Naive thymus-derived CD4-positive, alpha-beta T cell (primary cell): ENCODE measurements around the gene AQP6. TPM values are rescaled to one million over a fixed set of nuclear protein-coding genes. Genes with fewer than 3 reads are reported as not detected.
A peak's percentile ranks its signal among the peaks of the same experiment; 100 is the strongest.
"Not testable (repeated sequence)": the region's sequence is repeated elsewhere in the genome, so short reads cannot be mapped to it uniquely, and the experiment has no call there.

ENCODE experiments used
- ATAC-seq: fragments of 150-1000 bp; cut with Tn5 transposase; 2 replicates; pipeline ENCODE4 v1.10.0; 2021; ENCODE audit warnings: mild to moderate bottlenecking, moderate library complexity
- CTCF ChIA-PET: fragments of 350-600 bp; sonication (Branson Sonifier 250); formaldehyde crosslinking; loops from one replicate; lab custom pipeline; 2021; ENCODE audit warnings: antibody characterized with exemption; lab: Charles Lee
- POLR2A ChIA-PET: fragments of 350-600 bp; sonication (Branson Sonifier 250); formaldehyde crosslinking; loops from one replicate; lab custom pipeline; 2021; ENCODE audit warnings: antibody characterized with exemption, inconsistent platforms; lab: Charles Lee
- DNase-seq, 9 donors: peaks; one replicate each; pipeline versions ENCODE4 v3.0.0 to v3.0.0-alpha.2; 2020 to 2022; ENCODE audit warnings: mixed read lengths in 1 of 9
- H3K27ac ChIP-seq: one replicate; pipeline ENCODE4 v1.7.0; 2013; ENCODE audit warnings: mild to moderate bottlenecking, low read depth, low read length, moderate library complexity
- H3K27me3 ChIP-seq, 2 donors: one replicate each; pipeline ENCODE4 v1.7.0; 2013; ENCODE audit warnings: low read length in 2 of 2, mild to moderate bottlenecking in 2 of 2, moderate library complexity in 2 of 2; ENCODE audit not compliant: control insufficient read depth in 2 of 2, insufficient read depth in 2 of 2
- H3K36me3 ChIP-seq, 3 experiments: 1 replicate in 2 of 3; 2 replicates in 1 of 3; pipeline ENCODE4 v1.7.0; 2013; ENCODE audit warnings: low read length in 3 of 3, mild to moderate bottlenecking in 3 of 3, moderate library complexity in 1 of 3; ENCODE audit not compliant: insufficient read depth in 3 of 3, control insufficient read depth in 2 of 3
- H3K4me1 ChIP-seq, 2 donors: one replicate each; pipeline ENCODE4 v1.7.0; 2013; ENCODE audit warnings: low read length in 2 of 2, mild to moderate bottlenecking in 2 of 2, moderate library complexity in 1 of 2; ENCODE audit not compliant: control insufficient read depth in 2 of 2, insufficient read depth in 2 of 2
- H3K4me3 ChIP-seq: 2 replicates; pipeline ENCODE4 v1.7.0; 2013; ENCODE audit warnings: mild to moderate bottlenecking, low read length
- H3K9me3 ChIP-seq, 3 experiments: 1 replicate in 2 of 3; 2 replicates in 1 of 3; pipeline ENCODE4 v1.7.0; 2013; ENCODE audit warnings: low read length in 3 of 3; ENCODE audit not compliant: control insufficient read depth in 2 of 3
- H3K27ac Mint-ChIP-seq, 9 donors: one replicate each; pipeline ENCODE4 v1.8.0; 2020 to 2022; ENCODE audit warnings: mixed read lengths in 9 of 9, mild to moderate bottlenecking in 8 of 9, moderate library complexity in 5 of 9, inconsistent platforms in 2 of 9
- H3K27me3 Mint-ChIP-seq, 5 donors: one replicate each; pipeline ENCODE4 v1.8.0; 2021 to 2022; ENCODE audit warnings: mixed read lengths in 5 of 5, mild to moderate bottlenecking in 1 of 5
- H3K36me3 Mint-ChIP-seq, 5 donors: one replicate each; pipeline ENCODE4 v1.8.0; 2020 to 2022; ENCODE audit warnings: mixed read lengths in 5 of 5, mild to moderate bottlenecking in 3 of 5, inconsistent platforms in 1 of 5
- H3K4me1 Mint-ChIP-seq, 7 donors: one replicate each; pipeline ENCODE4 v1.8.0; 2020 to 2022; ENCODE audit warnings: mixed read lengths in 7 of 7, mild to moderate bottlenecking in 3 of 7, inconsistent platforms in 1 of 7
- H3K4me3 Mint-ChIP-seq, 10 donors: one replicate each; pipeline ENCODE4 v1.8.0; 2020 to 2022; ENCODE audit warnings: mild to moderate bottlenecking in 10 of 10, mixed read lengths in 10 of 10, moderate library complexity in 6 of 10, inconsistent platforms in 2 of 10
- H3K9me3 Mint-ChIP-seq, 11 donors: one replicate each; pipeline ENCODE4 v1.8.0; 2020 to 2022; ENCODE audit warnings: mixed read lengths in 11 of 11, mild to moderate bottlenecking in 4 of 11, inconsistent platforms in 1 of 11, moderate library complexity in 1 of 11
- intact Hi-C, 2 donors: fragments of 100-400 bp; cut with micrococcal nuclease; formaldehyde crosslinking; loops; one replicate each; pipeline ENCODE4 v1.15.1; 2023
- polyA plus RNA-seq, 2 donors: library from polyadenylated mRNA; unstranded; fragments of 300-500 nt; fragmentation: Illumina TruSeq; gene quantifications; one replicate each; pipeline ENCODE4 v1.2.3, GENCODE V29; 2021
- total RNA-seq, 6 experiments: library from RNA in 5 of 6; stranded (reverse) in 5 of 6; gene quantifications; 1 replicate in 5 of 6; 2 replicates in 1 of 6; pipeline ENCODE4 v1.2.3 and lab custom pipeline; 2021 to 2026

Gene AQP6
- total and polyA plus RNA-seq, 7 experiments from 2014 or later, result not detected

DNA sequence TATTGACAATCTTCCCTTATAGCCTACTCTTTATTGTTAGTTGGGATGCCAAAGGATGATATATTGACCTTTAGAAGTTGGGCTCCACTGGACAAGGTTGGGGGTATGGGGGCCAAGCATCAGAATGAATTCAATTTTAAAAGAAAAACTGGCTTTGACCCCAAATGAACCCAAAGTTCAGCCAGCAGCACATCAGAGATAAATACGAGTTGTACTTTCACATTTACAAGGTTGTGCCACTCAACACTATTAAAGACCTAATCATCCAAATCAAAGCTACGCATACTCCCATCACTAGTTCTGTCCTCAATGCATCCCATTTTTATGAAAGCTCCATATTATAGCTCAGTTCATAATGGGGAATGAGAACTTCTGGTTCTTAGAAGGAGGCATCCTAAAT, 16.7 kb downstream of the AQP6 start:
- H3K4me3 Mint-ChIP-seq, POLR2A ChIA-PET, H3K27ac ChIP-seq, intact Hi-C loops, H3K4me1 ChIP-seq, H3K9me3 Mint-ChIP-seq, H3K36me3 ChIP-seq, H3K27me3 Mint-ChIP-seq, H3K27ac Mint-ChIP-seq, H3K4me3 ChIP-seq, DNase-seq, H3K9me3 ChIP-seq, H3K4me1 Mint-ChIP-seq, ATAC-seq, H3K27me3 ChIP-seq, CTCF ChIA-PET: not testable (repeated sequence)
- peaks cover 5 to 29% (median 17%) of the 10 kb centered on the region in 5 donors for H3K36me3 Mint-ChIP-seq

DNA sequence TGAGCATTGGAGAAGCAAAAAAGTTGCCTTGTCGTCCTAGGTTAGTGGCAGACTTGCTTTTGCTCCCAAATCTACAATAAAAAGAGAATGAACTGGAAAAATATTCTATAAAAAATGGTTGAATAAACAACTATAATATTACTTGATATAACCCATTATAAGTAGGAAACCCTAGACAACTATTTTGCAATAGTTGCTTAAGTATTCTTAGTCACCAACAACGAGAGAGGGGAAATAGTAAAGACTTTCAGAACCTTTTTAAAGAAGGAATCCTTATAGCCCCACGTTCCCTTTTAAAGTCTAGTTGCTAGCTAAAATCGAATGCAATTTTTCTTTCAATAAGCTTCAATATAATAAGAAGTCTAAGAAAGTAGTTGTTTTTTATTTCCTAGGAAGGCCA, 17.5 kb downstream of the AQP6 start:
- intact Hi-C loops, result no loop called here
- Mint-ChIP-seq H3K27me3 (no peaks in the 10 kb centered on the region), H3K4me1 (peaks cover 0 to 6% (median 0%) of the 10 kb centered on the region in 7 donors), H3K4me3 (no peak overlapping the region), H3K27ac (no peak overlapping the region), H3K9me3 (no peaks in the 10 kb centered on the region), H3K36me3 (peaks cover 5 to 33% (median 24%) of the 10 kb centered on the region in 5 donors)
- CTCF ChIA-PET, result no interaction called here
- peaks cover 0 to 11% (median 0%) of the 10 kb centered on the region in 3 experiments for H3K36me3 ChIP-seq
- POLR2A ChIA-PET, result no interaction called here
- ATAC-seq (no peak), DNase-seq (no peak)
- no peak overlapping the region for H3K27ac ChIP-seq
- no peaks in the 10 kb centered on the region for H3K4me1 ChIP-seq
- no peaks in the 10 kb centered on the region for H3K27me3 ChIP-seq
- H3K4me3 ChIP-seq, result no peak overlapping the region
- H3K9me3 ChIP-seq, result no peaks in the 10 kb centered on the region

GRCh38 chr12:49998453-49998852, 25.7 kb downstream of the AQP6 start:
- intact Hi-C loops, result no loop called here
- DNase-seq, result no peak
- no peak overlapping the region for H3K27ac Mint-ChIP-seq
- Histone ChIP-seq H3K27ac (no peak overlapping the region), H3K27me3 (no peaks in the 10 kb centered on the region), H3K4me1 (no peaks in the 10 kb centered on the region), H3K4me3 (no peak overlapping the region), H3K9me3 (no peaks in the 10 kb centered on the region), H3K36me3 (peaks cover 0 to 17% (median 3%) of the 10 kb centered on the region in 3 experiments)
- no peak for ATAC-seq
- H3K36me3 Mint-ChIP-seq, result peaks cover 10 to 32% (median 28%) of the 10 kb centered on the region in 5 donors
- CTCF ChIA-PET, result no interaction called here
- H3K4me3 Mint-ChIP-seq, result no peak overlapping the region
- H3K4me1 Mint-ChIP-seq, result peaks cover 0 to 2% (median 0%) of the 10 kb centered on the region in 7 donors
- H3K27me3 Mint-ChIP-seq, result no peaks in the 10 kb centered on the region
- POLR2A ChIA-PET, result no interaction called here
- H3K9me3 Mint-ChIP-seq, result no peaks in the 10 kb centered on the region

GRCh38 chr12:50003595-50003994, 30.8 kb downstream of the AQP6 start:
- Histone ChIP-seq H3K27me3 (no peaks in the 10 kb centered on the region), H3K36me3 (peaks cover 0 to 6% (median 3%) of the 10 kb centered on the region in 3 experiments), H3K9me3 (no peaks in the 10 kb centered on the region), H3K4me3 (no peak overlapping the region), H3K4me1 (no peaks in the 10 kb centered on the region), H3K27ac (no peak overlapping the region)
- intact Hi-C loops, result no loop called here
- H3K4me3 Mint-ChIP-seq, result no peak overlapping the region
- DNase-seq, result no peak
- no peak for ATAC-seq
- H3K9me3 Mint-ChIP-seq, result no peaks in the 10 kb centered on the region
- peaks cover 5 to 19% (median 16%) of the 10 kb centered on the region in 5 donors for H3K36me3 Mint-ChIP-seq
- H3K27me3 Mint-ChIP-seq, result no peaks in the 10 kb centered on the region
- CTCF ChIA-PET, result interaction anchor here (2.1 kb wide), 1 partner anchor 37 kb away, joined by 8 read pairs; no protein-coding TSS in a partner anchor
- peaks cover 0 to 7% (median 0%) of the 10 kb centered on the region in 7 donors for H3K4me1 Mint-ChIP-seq
- POLR2A ChIA-PET, result no interaction called here
- no peak overlapping the region for H3K27ac Mint-ChIP-seq

GRCh38 chr12:50004696-50005095, 31.9 kb downstream of the AQP6 start:
- Histone ChIP-seq H3K36me3 (peaks cover 0 to 6% (median 3%) of the 10 kb centered on the region in 3 experiments), H3K27me3 (no peaks in the 10 kb centered on the region), H3K4me1 (no peaks in the 10 kb centered on the region), H3K4me3 (no peak overlapping the region), H3K9me3 (no peaks in the 10 kb centered on the region), H3K27ac (no peak overlapping the region)
- Mint-ChIP-seq H3K9me3 (no peaks in the 10 kb centered on the region), H3K27ac (no peak overlapping the region), H3K27me3 (no peaks in the 10 kb centered on the region), H3K4me1 (peaks cover 0 to 11% (median 0%) of the 10 kb centered on the region in 7 donors), H3K36me3 (peaks cover 5 to 20% (median 12%) of the 10 kb centered on the region in 5 donors), H3K4me3 (no peak overlapping the region)
- intact Hi-C loops, result no loop called here
- CTCF ChIA-PET, result no interaction called here
- DNase-seq (no peak), ATAC-seq (no peak)
- POLR2A ChIA-PET, result no interaction called here

GRCh38 chr12:50005175-50005574, 32.4 kb downstream of the AQP6 start:
- no peak overlapping the region for H3K4me3 Mint-ChIP-seq
- Histone ChIP-seq H3K4me3 (no peak overlapping the region), H3K27ac (no peak overlapping the region), H3K4me1 (no peaks in the 10 kb centered on the region), H3K9me3 (no peaks in the 10 kb centered on the region), H3K36me3 (peaks cover 0 to 6% (median 3%) of the 10 kb centered on the region in 3 experiments), H3K27me3 (no peaks in the 10 kb centered on the region)
- peaks cover 5 to 23% (median 12%) of the 10 kb centered on the region in 5 donors for H3K36me3 Mint-ChIP-seq
- ATAC-seq (no peak), DNase-seq (no peak)
- peaks cover 0 to 12% (median 0%) of the 10 kb centered on the region in 7 donors for H3K4me1 Mint-ChIP-seq
- no peaks in the 10 kb centered on the region for H3K27me3 Mint-ChIP-seq
- ChIA-PET CTCF (interaction anchor here (1.9 kb wide), 1 partner anchor 38 kb away, joined by 8 read pairs; no protein-coding TSS in a partner anchor), POLR2A (no interaction called here)
- no peaks in the 10 kb centered on the region for H3K9me3 Mint-ChIP-seq
- no peak overlapping the region for H3K27ac Mint-ChIP-seq
- intact Hi-C loops, result no loop called here

GRCh38 chr12:50006280-50006679, 33.5 kb downstream of the AQP6 start:
- H3K4me3 Mint-ChIP-seq, result no peak overlapping the region
- no peaks in the 10 kb centered on the region for H3K27me3 Mint-ChIP-seq
- no peaks in the 10 kb centered on the region for H3K27me3 ChIP-seq
- ChIA-PET CTCF (interaction anchor here (1.0 to 1.9 kb wide), 2 partner anchors 17 to 39 kb away, joined by 3 to 8 read pairs; no protein-coding TSS in a partner anchor), POLR2A (no interaction called here)
- no peaks in the 10 kb centered on the region for H3K9me3 ChIP-seq
- no peak for ATAC-seq
- no peaks in the 10 kb centered on the region for H3K9me3 Mint-ChIP-seq
- H3K36me3 Mint-ChIP-seq, result peaks cover under 1 to 18% (median 9%) of the 10 kb centered on the region in 5 donors
- DNase-seq, result no peak
- intact Hi-C loops, result no loop called here
- peaks cover 0 to 12% (median 0%) of the 10 kb centered on the region in 7 donors for H3K4me1 Mint-ChIP-seq
- no peaks in the 10 kb centered on the region for H3K4me1 ChIP-seq
- peaks cover 0 to 3% (median 0%) of the 10 kb centered on the region in 3 experiments for H3K36me3 ChIP-seq
- no peak overlapping the region for H3K4me3 ChIP-seq
- H3K27ac ChIP-seq, result no peak overlapping the region
- peak overlapping the region in 1 of 9 donors; percentile 24 for H3K27ac Mint-ChIP-seq
